Dermis microvascular lymphatic vessel endothelial cell (primary cell): Measurements from ENCODE around the gene SMCP. TPM values are rescaled to one million over a fixed set of nuclear protein-coding genes. Genes with fewer than 3 reads are reported as not detected.
A peak's percentile ranks its signal among the peaks of the same experiment; 100 is the strongest.

ENCODE experiments used
- DNase-seq, 2 donors: peaks; one replicate each; pipeline versions ENCODE4 v3.0.0 to v3.0.0-alpha.2; 2010; ENCODE audit warnings: low read depth in 2 of 2
- total RNA-seq: library from RNA; depleted of rRNA; stranded (reverse); fragments of >200 nt; gene quantifications from 2 replicates; pipeline ENCODE4 v1.2.1, GENCODE V29; 2014

Gene SMCP, protein sequence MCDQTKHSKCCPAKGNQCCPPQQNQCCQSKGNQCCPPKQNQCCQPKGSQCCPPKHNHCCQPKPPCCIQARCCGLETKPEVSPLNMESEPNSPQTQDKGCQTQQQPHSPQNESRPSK
- not detected in 2 replicates for total RNA-seq

DNA sequence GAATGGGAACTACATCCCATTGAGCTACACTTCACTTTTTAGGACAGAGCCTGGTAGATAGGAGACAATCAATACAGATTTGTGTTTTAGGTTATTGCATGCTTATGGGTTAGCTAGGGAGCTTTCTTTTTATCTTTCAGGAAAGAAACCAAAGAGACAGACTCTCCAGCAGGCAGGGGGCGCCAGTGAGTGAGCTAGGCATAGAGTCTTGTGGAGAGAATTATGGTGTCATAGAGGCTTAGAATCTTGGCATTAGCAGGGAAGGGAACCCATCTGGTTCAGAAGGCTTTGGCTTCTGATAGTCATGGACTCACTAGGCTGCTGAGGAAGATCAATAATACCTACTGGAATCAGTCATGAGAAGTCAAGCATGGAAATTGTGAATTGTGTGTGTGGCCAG lies at the start of gene SMCP:
TSS of gene SMCP (plus strand) at position 281 of the 400 bp plus-strand sequence. CDS start 6,101 bp downstream, outside the sequence.
- DNase-seq: no peak

DNA sequence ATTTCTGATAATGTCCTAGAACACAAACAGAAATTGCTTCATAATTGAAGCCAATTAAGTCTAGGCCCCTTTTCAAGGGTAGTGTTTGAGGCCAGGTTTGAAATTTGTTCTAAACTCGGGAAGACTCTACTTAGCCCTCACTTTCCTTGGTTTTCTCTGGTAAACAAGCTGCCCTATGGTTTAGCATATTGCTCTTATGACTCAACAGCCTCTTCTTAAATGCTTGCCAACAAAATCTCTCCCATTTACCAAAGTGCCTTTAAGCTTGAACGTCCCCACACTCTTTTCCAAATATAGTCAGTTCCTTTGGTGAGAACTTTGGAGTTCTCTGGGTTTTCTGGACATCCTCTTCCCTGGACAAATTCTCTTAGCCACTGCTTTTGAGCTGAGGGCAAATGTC lies 41.3 kb upstream of the SMCP start:
- DNase-seq: no peak

DNA sequence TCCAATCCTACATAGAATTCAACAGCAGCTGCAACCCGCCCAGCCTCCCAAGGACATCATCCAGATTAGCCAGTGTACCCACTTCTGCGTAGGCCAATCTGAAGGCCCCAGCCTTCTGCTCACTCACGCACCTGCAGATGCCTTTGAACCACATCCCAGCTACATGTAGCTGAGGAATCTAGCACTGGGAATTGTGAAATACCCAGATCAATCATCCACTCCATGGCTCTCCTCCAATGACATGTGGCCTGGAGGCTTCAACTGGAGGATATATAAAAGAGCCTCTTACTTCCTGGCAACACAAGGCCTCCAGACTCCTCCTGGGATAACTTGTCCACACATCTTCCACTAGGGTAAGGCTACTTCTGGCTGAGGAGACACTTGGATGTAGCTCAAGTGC lies 35.6 kb upstream of the SMCP start, which contains the start of gene LCE6A:
TSS of gene LCE6A (plus strand) at position 301 of the 400 bp plus-strand sequence. CDS start 665 bp downstream, outside the sequence.
- DNase-seq: no peak

DNA sequence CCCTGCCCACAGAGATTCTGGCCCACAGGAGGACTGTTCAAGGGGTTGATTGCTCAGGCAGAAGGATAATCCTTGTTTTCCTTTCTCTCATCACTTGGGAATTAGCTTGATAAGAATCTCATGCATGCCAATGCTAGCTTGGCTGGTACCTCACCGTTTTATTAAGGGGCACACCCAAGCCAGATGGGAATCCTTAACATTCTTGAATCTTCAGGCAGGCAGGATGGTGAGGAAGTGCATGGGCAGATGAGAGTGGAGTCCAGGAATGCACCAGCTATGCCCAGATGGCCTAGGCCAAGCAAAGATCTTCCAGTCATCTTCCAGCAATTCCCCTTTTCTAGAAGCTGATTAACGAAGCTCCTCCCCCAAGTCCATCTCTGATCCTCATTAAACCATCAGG lies 22.5 kb upstream of the SMCP start:
- DNase-seq: no peak

DNA sequence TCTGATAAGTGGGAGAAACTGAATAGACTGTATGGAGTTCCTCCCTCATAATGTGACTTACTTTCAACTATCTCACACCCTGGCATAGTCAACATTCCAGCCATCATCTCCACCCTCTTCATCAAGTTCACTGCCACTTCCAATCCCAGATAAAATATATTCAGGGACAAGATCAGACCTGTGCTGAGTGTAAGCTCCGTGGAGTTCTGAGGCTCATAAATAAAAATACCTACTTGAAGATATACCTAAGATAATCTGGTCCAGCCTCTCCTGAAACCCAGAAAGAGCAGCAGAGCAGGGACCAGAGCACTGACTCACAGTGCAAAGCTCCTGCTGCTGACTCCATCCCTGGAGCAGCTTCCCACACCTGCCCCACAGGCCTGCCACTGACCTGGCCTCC lies 20.1 kb upstream of the SMCP start:
- no peak for DNase-seq

DNA sequence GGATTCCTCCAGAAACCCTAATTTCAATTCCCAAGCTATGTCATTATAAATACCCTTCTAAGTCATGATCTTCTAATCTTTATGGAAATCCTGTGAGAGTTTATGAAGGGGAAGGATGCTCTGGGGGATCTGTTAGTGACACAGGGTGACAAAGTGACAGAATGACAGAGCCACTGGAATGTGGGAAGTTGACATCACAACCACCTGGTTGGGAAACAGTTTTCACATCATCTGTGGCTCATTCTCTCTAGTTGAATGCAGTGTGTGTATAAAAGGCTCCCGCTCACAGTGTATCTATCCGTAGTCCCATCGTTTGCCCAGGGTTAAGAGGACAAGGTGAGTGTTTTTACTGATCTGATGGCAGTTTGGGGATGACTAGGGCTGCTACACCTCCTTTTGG lies 18.4 kb upstream of the SMCP start, which contains the start of gene LCE7A:
TSS of gene LCE7A (plus strand) at position 301 of the 400 bp plus-strand sequence. CDS start 702 bp downstream, outside the sequence.
- no peak for DNase-seq

DNA sequence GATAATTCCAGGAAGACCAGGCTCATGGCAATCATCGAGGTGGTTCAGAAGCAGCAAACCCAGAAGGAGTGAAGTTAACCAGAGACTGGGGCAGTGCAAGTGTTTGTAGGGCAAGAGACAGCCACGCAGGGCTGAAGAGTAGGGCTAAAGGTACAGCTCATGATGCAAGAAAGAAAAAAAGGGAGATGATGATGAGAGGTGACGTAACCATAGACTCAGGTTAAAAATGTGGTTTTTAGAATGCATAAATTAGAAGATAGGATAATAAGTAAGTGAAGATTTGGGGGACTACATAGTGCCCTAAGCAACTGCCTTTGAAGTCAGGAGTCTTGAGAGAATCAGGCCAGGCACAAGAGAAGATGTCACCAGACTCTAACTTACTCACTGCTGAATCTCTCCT lies 18.0 kb upstream of the SMCP start:
- no peak for DNase-seq

DNA sequence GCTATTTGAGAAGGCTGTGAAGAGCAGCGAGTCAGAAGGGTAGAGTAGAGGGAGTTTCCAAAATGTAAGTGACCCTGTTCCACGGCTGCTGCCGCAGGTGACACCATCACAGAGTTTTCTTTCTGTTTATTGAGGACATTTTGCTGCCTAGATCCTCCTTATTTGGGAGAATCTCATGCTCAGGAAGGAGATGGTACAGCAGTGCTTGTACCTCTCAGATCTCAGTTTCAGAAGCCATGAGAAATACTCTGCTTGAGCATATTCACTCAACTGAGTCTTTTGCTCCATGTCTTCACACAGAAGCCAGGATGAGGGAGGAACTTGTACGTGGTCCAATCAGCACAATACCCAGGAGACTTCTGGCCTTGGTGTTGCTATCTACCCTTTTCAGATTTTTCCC lies 16.7 kb upstream of the SMCP start:
- DNase-seq: no peak

DNA sequence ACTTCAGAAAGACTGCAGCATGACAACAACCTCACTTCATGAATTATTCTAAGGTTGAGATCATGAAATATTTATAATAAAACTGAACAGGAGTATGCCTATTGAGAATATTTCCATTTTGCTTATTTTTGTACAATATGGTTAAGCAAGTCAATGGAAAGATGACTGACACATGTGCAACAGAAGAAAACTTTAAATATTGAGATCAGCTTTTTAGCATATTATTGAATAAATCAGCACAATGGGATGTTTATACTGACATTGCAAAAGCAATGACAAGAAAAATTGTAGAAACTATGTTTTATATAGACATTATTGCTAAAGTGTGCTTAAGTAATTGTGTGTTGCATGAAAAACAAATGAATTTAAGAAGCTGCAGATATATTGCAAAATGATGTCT lies 13.7 kb upstream of the SMCP start:
- DNase-seq: no peak

DNA sequence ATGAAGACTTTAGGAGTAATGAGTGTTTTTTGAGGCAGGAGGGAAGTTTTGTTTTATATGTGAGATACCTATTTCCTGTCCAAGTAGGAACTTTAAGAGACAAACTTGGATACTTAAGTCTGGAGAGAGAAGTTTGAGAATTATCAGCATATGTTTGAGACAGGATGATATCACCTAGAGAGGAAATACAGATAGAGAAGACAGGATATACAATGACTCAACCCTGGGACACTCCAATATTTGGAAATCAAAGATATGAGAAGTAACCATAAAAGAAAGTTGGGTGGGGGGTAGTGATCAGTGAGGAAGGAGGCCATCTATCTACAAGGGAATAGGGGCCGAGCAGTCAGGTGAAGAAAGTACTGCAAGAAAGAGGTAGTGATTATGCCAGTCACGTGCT lies 11.8 kb upstream of the SMCP start:
- DNase-seq: no peak

DNA sequence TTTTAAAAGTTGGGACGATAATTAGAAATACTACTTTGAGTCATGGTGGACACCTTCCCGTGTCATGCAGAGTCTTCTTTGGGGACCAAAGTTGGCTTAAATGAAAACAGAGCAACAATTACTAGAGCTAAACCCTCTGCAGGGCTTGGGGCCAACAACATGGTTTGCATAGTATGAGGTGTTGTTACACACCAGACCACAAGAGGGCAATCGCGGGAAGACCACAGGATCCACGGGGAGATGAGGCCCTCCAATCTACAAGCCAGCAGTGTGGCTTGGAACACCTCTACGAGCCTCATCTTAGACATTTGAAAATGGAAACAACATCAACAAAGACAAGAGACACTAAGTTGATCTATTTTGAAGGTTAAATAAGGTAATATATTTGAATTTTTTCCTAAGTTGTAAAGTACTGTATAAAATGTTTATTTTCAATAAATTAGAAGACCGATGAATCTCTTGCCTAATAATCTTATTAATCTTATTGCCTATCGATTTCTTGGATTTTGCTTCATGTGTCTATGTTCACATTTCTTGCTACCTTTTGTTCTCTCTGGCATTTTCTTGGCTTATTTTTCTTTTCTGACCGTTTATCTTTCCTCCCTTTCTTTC lies 8.2 kb upstream of the SMCP start:
- peak; percentile 42 to 55 for DNase-seq

DNA sequence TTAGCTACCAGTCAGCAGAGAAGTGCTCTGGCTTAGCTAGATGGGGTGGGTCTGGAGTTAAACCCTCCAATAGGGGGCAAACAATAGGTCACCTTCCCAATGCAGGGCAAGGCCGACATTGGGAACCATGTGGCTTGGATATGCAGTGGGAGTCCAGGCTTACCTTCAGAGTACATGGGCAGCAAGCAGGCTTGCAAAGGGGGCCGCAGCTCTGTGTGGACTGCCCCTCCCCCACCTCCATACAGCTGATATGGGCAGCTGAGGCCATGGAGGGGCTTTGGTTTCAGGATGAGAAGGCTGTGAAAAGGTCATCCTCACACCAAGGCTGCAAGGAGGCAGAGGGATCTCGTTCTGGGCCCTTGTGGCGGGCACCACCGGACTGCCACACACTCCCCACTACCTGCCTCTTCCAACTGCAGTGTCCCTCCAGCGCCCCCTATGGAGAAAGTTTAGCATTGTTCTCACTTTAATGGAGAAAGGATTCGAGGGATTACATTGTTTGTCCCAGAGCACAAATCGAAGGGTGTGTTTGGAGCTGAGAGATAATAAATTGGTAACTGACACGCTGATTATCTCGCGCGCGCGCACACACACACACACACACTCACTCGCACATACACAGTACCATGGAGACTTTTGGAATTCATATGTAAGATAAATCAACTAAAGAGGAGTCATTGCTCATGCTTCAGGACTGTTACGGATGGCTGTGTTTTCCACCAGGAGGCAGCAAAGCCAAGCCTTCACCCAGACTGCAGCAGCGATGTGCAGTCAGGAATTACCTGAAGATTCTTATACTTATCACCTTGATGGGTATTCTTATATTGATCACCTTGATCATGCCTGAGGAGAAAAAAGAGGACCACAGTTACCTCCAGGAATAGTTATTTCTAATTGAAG lies 7.0 kb upstream of the SMCP start:
- DNase-seq: peak in 1 of 2 donors; percentile 23

DNA sequence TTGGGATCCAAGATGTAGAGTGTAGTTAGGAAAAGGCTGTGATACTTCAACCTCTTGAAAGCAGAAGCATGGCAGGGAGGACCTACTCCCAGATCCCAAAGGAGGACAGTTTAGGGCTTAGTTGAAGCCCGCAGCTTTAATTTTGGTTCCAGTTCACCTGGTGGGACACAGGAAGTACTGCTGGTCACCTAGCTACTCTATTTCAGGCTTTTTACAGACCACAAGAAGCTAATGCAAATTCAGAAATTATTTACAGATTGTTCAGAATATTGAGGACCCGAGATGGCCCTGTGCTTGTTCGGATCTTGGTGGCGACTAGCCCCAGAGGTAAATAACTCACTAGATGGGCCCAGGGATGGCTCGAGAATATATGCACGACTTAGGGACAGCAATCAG lies 6.4 kb upstream of the SMCP start:
- no peak for DNase-seq

DNA sequence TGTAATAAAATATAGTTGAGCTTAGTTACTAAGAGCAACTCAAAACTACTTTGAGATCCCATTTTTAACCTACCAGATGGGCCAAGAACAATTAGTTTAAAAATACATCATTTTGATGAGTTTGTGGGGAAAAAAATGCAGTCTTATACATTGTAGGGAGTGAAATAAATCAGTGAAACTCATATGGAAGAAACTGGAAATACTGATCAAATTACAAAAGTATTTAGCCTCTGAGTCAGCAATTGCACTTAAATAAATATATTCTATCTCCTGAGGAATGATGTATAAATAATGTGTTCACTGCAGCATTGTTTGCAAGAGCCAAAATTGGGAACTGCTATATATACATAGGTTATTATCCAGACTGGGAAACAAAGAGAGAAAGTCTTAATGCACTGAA lies 4.6 kb upstream of the SMCP start:
- no peak for DNase-seq

DNA sequence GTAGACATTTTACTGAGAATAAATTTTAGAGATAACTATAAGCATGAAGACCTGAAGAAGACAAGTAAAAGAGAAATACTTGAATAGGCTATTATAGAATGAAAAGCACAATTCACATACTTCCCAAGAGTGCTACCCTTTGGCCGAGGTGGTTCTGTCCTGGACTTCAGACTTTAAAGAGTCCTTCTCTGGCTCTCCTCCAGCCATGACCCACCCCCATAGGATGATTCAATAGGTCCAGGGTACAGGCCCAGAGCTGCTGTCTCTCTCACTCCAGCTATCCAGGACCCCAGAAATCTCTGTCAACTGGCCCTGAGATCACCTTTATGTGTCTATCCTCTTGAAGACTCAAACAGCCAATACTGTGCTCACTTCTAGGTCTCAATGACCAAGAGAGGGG lies 1.3 kb upstream of the SMCP start:
- DNase-seq: no peak

DNA sequence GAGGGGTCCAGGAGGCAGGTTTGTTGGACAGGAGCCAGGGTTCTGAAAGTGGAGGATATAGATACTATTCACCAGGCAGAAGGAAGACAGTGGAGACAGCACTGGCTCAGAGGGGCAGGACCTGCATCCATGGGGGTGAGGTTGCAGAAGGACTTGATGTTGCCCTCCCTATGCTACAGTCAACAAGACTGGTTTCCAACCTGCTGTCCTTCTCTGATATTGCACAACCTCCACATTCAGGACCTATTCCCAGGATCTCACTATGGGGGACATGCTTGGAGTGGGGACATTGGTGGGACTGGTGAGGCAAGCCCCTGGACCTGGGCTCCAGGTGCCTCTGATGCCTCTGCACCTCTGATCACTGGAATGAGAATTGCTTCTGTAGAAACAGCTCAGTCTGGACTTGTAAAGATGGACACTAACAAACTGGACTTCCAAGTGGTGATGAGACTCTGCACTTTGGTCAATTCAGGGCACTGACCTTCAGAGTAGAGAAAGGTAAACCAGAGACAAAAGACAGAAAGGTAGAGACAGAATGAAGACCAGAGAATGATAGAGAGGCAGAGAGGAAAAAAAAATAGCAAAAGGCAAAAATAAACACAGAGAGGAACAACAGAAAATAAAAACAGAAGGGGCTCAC lies 1.6 kb downstream of the SMCP start:
- no peak for DNase-seq

DNA sequence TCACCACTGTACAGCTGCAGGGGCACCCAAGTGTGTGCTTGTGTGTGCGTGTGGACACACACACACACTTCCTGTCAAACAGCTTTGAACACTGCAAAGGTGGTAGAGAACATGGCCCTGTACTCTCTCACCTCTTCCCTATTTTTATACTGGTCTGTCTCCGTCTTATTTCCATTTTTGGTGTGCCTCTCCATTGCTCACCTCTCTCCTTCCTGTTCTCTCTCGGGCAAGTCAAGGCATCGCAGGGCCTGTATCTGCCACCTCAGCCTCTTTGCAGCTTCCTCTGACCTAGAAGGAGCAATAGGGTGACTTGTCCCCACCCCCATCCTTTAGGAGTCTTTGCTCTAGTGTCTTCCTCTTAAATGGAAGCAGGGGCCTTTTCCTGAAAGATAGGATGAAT lies 2.2 kb downstream of the SMCP start:
- DNase-seq: no peak

DNA sequence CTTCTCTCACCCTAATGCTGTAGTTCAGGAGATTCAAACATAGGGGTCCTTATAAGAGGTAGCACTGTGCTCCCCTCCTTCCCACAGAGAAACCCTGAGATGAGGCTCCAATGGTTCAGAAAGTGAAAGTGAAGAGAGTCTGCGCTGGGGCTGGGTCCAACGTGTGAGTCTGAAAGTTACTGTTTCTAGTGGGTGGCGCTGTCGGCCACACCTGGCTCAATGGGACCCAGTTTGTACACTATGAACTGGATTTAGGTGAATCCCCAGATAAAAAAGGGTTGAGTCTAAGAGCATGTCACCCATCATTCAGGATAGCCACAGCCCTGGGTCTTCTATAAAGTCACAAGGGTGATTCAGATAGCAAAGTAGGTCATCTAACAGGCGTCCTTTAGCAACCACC lies 2.8 kb downstream of the SMCP start:
- DNase-seq: no peak

DNA sequence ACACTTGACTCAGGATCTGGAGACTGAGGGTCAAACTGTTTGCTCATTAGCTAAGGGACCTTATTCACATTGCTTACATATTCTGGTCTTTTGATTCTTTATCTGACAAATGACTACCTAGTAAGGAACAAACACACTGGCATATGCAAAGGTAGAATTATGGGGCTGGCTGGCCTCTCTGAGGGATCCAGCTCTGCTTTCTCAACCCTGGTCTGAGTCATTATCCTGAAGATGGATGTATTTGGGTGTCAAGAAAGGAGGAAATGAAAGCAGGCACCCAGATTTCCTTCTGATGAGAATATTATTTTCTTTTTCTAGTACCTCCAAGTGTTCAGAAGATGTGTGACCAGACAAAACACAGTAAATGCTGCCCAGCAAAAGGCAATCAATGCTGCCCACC lies 6.0 kb downstream of the SMCP start:
- no peak for DNase-seq

DNA sequence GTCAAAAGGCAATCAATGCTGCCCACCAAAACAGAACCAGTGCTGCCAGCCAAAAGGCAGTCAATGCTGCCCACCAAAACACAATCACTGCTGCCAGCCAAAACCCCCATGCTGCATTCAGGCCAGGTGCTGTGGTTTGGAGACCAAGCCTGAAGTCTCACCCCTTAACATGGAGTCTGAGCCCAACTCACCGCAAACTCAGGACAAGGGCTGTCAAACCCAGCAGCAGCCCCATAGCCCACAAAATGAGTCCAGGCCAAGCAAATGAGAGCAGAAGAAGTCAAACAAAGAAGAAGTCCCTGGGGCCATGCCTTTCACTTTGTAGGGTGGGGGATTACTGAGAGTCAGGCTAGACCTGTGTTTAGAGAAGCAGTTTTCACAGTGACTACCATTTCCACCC lies 6.4 kb downstream of the SMCP start:
- DNase-seq: no peak

DNA sequence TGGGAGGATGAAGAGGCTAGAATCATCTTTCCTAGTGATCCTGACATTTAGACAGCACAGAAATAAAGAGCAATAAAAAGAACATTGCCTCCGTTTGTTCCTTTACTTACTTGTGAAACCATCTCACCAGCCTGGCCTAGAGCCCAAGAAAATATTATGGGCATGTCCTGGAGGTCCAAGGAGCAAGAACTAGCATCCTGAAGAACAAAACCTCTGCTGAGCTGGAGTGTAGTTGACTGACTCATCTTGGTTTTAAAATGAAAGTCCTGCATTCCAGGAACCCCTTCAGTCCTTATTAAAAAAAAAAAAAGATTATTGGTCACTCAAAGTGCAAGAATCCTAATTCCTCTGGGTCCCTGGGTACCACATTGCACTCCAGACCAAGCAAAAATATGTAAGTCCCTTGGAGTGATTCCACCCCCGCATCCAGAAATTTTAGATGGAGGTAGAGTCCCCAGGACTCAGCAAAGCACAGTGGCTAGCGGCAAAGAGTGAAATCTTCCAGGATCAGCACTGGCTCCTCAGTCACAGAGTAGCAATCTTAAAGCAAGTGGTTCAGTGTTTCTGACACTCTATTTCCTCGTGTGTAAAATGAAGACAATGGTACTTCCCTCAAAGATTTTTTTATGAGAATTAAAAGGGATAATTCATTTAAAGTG lies 7.0 kb downstream of the SMCP start:
- no peak for DNase-seq

DNA sequence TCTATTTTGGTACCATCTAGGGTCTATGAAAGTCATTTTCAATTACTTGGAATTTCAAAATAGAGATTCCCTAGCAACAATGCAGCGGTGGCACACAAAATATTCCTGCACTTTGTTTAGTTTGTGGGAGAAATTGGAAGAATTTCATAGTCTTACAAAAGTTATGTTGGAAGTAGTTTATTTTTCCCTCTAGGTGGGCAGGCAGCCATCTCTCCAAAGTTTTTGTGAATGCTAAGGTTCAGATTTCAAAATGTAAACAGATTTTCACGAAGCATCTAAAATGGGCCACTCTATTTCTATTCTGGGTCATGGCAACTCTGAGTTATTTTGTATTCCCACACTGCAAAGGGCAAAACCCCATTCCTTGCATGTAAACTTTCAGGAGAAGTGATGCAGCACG lies 8.0 kb downstream of the SMCP start:
- DNase-seq: no peak
